ENCODE results near the gene PPEF1. TPM values are rescaled to one million over a fixed set of nuclear protein-coding genes. Genes with fewer than 3 reads are reported as not detected.

PPEF1 gene
- polyA plus RNA-seq, 1 experiment = not detected

GRCh38 chrX:18702362-18703195, 4.9 kb upstream of the PPEF1 start:
- ChIA-PET CTCF (interaction anchor here (0.6 kb wide), 2 partner anchors 9 to 65 kb away, joined by 3 read pairs; no protein-coding TSS in a partner anchor), POLR2A (no interaction called here)
- no peak for TF ChIP-seq CTCF (IDR thresholded peaks at IDR 0.05; ENCODE audit: insufficient read depth, low read depth, low read length)
- Histone ChIP-seq H3K36me3 (ENCODE audit: control insufficient read depth, insufficient read depth, low read length) (no peaks in the 10 kb centered on the region), H3K27me3 (ENCODE audit: control insufficient read depth, insufficient read depth, low read length) (no peaks in the 10 kb centered on the region), H3K4me3 (ENCODE audit: low read depth, low read length) (no peak overlapping the region)
- peak; percentile 12 for DNase-seq (ENCODE audit: low read depth)

GRCh38 chrX:18709833-18710232, 2.4 kb downstream of the PPEF1 start:
- CTCF ChIA-PET = no interaction called here
- DNase-seq (ENCODE audit: low read depth) = no peak
- TF ChIP-seq CTCF (IDR thresholded peaks at IDR 0.05; ENCODE audit: insufficient read depth, low read depth, low read length) = no peak
- Histone ChIP-seq H3K27me3 (ENCODE audit: control insufficient read depth, insufficient read depth, low read length) (no peaks in the 10 kb centered on the region), H3K36me3 (ENCODE audit: control insufficient read depth, insufficient read depth, low read length) (no peaks in the 10 kb centered on the region), H3K4me3 (ENCODE audit: low read depth, low read length) (no peak overlapping the region)
- POLR2A ChIA-PET = no interaction called here

GRCh38 chrX:18714910-18715309, 7.5 kb downstream of the PPEF1 start:
- DNase-seq (ENCODE audit: low read depth) = no peak
- H3K4me3 ChIP-seq (ENCODE audit: low read depth, low read length) = no peak overlapping the region
- ChIA-PET POLR2A (no interaction called here), CTCF (no interaction called here)
- no peak for TF ChIP-seq CTCF (IDR thresholded peaks at IDR 0.05; ENCODE audit: insufficient read depth, low read depth, low read length)
- no peaks in the 10 kb centered on the region for H3K27me3 ChIP-seq (ENCODE audit: control insufficient read depth, insufficient read depth, low read length)
- no peaks in the 10 kb centered on the region for H3K36me3 ChIP-seq (ENCODE audit: control insufficient read depth, insufficient read depth, low read length)

- CTCF ChIA-PET = no interaction called here
- H3K4me3 ChIP-seq (ENCODE audit: low read depth, low read length) = no peak overlapping the region
- POLR2A ChIA-PET = no interaction called here
- no peaks in the 10 kb centered on the region for H3K27me3 ChIP-seq (ENCODE audit: control insufficient read depth, insufficient read depth, low read length)
- H3K36me3 ChIP-seq (ENCODE audit: control insufficient read depth, insufficient read depth, low read length) = no peaks in the 10 kb centered on the region
- TF ChIP-seq CTCF (IDR thresholded peaks at IDR 0.05; ENCODE audit: insufficient read depth, low read depth, low read length) = no peak
- no peak for DNase-seq (ENCODE audit: low read depth)
Measured at GRCh38 chrX:18719852-18720251, 12.4 kb downstream of the PPEF1 start.

GRCh38 chrX:18721683-18722499, 14.4 kb downstream of the PPEF1 start:
- no peaks in the 10 kb centered on the region for H3K36me3 ChIP-seq (ENCODE audit: control insufficient read depth, insufficient read depth, low read length)
- no peaks in the 10 kb centered on the region for H3K27me3 ChIP-seq (ENCODE audit: control insufficient read depth, insufficient read depth, low read length)
- no peak for DNase-seq (ENCODE audit: low read depth)
- POLR2A ChIA-PET = no interaction called here
- no peak overlapping the region for H3K4me3 ChIP-seq (ENCODE audit: low read depth, low read length)
- TF ChIP-seq CTCF (IDR thresholded peaks at IDR 0.05; ENCODE audit: insufficient read depth, low read depth, low read length) = no peak
- CTCF ChIA-PET = no interaction called here
